AG20443 (cell line): ENCODE results near the gene TBC1D20.
"Not testable (repeated sequence)": the region's sequence is repeated elsewhere in the genome, so short reads cannot be mapped to it uniquely, and the experiment has no call there.

Experiments used
- DNase-seq: peaks from one replicate; pipeline ENCODE4 v3.0.0; 2012; ENCODE audit warnings: low spot score, mixed read lengths

Gene TBC1D20

DNA sequence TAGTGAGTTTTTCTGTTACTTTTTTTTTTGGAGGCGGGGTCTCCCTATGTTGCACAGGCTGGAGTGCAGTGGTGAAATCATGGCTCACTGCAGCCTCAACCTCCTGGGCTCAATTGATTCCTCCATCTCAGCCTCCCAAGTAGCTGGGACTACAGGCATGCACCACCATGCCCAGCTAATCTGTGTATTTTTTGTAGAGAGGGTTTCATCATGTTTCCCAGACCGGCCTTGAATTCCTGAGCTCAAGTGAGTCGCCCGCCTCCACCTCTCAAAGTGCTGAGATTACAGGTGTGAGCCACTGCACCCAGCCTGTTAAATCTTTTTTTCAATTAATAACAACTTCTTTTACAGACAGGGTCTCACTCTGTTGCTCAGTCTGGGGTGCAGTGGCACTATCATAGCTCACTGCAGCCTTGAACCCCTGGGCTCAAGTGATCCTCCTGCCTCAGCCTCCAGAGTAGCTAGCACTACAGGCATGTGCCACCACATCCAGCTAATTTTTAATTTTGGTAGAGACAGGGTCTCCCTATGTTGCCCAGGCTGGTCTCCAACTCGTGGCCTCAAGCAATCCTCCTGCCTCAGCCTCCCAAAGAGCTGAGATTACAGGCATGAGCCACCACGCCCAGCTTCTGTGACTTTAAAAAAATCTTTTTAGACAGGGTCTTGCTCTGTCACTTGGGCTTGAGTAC lies 14.4 kb upstream of the TBC1D20 start:
- DNase-seq = not testable (repeated sequence)

DNA sequence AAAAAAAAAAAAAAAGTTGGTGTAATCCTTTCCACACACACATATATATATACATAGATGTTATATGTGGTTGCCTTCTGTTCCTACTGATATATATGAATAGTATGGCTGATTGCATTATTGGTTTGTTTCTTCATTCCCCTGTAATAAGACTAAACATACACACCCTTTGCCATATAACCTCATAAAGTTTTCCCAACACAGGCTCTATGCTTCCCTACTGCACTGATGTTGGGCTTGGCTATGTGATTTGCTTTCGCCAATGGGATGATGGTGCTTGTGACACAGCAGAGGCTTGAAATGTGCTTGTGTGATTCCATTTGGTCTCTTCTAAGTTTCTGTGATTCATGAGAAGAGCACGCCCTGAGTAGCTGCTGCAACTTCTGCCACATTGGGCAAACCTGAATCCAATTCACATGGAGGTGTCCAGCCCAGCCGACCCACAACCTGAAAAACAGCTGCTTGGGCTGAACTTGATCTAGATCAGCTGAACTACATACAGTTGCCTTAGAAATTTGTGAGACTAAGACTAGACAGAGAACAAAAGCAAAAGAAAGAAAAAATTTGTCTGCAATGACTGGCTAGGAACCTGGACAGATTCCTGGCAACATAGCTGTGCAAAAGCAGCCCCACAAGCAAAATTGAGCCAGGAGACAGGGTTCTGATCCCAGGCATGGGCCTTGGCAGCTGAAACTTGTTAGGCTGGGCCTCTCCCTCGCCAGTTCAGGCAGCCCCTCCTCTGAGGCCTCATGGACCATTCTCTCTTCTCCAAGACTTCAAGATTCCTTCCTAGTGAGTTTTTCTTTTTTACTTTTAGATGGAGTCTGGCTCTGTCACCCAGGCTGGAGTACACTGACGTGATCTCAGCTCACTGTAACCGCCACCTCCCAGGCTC lies 13.4 kb upstream of the TBC1D20 start:
- DNase-seq = peak; percentile 26

DNA sequence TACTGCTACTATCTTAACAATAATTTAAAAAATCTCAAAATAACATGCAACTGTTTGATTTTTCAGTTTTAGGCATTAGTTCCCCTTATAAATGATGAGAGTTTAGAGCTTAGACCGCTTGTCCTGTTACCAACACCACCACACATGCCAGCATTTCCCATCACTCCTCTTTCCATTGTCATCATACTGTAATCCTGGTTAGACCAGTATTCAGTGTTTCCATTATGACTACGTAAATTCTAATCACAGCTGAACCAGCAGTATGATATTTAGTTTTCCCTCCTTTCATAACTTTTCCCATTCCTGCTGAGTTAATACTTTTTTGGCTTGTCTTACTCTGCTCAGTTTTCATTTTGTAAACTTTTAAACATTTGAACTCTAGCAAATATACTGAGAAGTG lies 12.2 kb upstream of the TBC1D20 start:
- DNase-seq = no peak

DNA sequence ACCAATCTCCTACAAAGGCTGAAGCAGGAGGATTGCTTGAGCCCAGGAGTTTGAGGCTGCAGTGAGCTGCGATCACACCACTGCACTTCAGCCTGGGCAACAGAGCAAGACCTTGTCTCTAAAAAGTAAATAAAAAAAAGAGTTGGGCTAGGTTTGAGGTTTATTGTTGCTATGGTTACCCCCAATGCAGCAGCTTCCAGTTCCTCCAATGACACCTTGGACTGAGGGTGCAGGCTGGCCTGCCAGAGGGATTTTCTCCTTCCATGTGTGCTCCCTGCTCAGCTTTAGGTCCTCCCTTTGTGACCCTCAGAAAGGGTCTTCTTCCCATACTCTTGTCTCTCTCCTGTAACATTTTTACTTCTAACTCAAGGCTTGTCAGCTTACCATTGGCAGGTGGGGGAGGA lies 10.6 kb upstream of the TBC1D20 start:
- DNase-seq = no peak

DNA sequence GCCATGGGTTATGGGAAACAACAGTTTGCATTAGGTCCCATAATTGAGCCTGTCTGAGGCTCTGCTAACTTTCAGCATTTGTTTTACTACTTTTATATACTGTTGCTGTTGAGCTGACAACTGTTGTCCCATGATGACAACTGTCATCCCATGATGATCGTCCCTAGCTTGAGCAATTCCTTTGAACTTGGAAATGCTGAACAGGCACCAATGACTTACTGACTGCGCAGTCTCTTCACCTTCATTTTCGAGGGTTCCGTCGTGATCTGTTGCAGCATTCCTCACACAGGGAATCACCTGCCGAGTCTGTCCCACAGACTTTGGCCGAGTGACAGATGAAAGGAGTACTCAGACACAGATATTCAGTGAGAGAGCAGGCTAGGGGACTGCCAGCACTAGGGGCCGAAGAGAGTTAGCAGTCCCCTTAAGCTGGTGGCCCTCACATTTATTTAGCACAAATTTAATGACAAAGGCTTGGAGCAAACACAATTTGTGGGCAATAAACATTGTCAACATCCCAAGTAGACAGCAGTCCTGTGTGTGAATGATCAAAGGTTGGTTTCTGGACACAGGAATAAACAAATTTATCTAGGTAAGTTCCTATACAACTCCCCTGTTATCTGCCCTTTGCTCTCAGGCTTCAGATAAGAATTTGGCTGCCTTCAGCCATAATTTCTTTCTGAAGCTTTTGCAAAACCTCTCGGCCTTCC lies 10.0 kb upstream of the TBC1D20 start:
- DNase-seq = no peak

DNA sequence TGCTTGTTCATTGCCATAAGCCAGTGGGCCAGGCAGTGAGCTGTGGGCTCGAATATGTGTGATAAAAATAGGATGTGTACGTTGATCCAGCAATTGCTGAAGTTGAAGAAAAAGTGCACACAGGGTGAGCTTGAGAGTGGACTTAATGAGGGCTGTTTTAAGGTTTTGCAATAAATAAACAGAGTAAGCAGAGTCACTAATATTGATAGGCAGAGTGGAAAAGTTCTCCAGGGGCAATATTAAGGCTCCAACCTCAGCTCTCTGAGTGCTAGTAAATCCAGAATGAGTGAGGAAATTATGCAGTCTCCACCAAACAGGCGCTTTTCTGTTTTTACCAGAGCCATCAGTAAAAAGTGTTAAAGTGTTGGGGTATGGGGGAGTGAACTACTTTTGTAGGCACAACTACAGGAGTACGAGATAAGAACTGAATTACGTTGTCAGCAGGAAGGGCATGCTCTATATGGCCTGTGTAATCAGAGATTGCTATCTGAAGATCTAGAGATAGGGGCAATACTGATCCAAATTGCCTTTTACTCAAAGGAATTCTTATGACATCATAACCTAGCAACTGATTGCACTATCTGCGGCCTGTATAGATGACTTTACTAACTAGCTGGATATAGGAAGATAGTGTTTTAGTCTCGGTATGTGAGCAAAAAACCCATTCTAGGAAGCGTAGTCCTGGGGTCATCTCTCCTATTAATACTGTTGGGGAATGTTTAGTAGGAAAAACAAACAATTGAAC lies 7.6 kb upstream of the TBC1D20 start:
- DNase-seq = no peak

DNA sequence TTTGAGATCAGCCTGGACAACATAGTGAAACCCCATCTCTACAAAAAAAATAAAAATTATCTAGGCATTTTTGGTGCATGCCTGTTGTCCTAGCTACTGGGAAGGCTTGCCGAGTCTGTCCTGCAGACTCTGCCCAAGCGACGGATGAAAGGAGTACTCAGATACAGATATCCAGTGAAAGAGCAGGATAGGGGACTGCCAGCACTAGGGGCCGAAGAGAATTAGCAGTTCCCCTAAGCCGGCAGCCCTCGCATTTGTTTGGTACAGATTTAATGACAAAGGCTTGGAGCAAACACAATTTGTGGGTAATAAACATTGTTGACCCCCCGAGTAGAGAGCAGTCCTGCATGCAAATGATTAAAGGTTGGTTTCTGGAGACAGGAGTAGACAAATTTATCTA lies 5.4 kb upstream of the TBC1D20 start:
- DNase-seq = no peak

DNA sequence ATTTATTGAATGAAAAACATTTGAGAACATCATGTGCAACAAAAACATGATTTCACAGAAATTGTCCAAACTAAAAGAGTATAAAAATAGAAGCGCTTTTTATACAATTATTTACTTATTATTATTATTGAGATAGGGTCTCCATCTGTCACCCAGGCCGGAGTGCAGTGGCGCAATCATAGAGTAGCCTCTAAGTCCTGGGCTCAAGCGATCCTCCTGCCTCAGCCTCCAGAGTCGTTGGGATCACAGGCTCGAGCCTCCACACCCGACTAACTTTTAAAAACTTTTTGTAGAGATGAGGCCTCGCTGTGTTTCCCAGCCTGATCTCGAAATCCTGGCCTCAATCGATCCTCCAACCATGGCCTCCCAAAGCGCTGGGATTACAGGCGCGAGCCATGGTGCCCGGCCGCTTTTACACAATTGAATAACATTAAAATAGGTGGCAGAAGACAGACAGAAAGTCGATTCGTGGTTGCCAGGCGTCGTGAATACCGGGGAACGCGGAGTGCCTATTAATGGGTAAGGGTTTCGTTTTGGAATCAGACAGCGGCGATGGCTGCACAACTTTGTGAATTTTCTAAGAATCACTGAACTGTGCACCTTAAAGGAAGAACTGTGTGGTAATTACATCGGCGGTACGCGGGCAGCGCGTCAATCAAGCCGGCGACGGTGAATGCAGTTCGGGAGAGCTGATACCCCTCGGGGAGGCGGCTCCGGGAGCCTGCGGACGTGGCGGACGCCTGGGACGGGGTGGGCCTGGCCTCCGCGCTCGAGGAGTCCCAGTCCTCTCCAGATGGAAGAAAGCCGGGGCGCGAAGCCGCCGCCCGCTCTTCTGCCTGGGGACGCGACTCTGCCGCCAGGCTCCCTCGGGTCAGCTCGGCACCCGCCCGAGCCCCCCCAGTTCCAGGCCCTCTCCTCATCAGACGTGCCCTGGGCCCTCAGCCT lies 807 bp downstream of the TBC1D20 start:
- peak; percentile 82 for DNase-seq

DNA sequence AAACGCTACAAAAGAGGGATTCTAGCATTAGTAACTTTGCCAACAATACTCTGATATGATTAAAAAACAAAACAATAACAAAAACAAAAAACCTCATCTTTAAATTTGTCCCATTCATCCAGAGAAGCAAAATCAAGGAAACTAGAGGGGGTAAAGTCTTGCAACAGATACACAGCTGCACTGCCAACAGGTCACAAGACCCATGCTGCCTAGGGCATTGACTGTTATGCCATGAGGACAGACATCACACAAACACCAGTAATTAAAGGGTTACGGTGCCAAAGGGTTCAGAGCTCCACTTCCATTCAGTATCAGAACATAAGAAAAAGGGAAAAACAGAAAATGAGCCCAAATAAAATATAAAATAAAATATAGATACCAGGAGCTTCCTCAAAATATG lies 1.6 kb downstream of the TBC1D20 start:
- peak; percentile 41 for DNase-seq

DNA sequence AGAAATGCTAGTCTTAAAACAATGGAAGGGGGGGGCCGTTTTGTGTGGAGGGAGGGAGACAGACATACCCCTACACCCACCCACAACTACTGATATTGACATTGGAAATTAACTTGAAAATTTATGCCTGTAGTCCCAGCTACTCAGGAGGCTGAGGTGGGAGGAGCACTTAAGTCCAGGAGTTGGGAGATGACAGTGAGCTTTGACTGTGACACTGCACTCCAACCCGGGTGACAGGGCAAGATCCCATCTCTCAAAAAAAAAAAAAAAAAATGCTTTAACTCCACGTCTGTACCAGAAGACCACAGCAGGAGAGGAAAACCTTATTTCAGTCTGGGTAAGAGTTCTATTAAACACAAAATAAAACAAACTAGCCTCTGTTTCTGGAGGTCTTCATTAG lies 2.2 kb downstream of the TBC1D20 start:
- DNase-seq = no peak

DNA sequence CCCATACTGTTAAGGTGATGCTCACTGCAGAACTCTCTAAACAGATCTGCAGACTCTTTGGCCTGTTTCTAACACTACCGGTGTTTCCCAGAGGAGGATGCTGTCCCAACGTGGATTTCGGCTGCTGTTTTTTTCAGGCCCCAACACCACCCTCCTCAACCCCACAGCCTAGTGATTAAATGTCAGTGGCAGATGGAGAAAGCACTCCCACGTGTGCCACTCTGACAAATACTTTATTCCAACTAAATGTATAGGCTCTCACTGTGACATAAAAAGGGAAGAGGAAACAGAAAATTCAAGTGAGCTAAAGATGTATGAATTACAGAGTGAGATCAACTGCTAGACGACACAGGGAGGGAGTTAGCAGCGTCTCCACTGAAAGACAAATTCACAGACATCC lies 3.6 kb downstream of the TBC1D20 start:
- DNase-seq = no peak

DNA sequence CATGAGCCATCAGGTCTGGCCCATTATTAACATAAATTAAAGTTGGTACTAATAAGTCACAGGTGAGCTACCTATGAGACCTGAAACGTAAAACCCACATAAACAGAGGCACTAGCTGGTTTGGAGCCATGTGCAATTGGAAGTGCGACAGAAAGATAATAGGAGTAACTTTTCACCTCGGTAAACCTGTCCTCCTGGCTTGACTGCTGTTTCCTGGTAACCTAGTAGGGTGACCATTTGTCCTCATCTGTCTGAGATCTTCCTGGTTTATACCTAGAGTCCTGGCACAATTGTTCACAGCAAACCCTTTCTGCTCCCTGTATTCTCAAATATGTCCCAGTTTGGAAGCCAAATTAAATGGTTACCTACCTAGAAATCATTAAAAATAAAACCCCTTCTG lies 7.4 kb downstream of the TBC1D20 start:
- DNase-seq = no peak

DNA sequence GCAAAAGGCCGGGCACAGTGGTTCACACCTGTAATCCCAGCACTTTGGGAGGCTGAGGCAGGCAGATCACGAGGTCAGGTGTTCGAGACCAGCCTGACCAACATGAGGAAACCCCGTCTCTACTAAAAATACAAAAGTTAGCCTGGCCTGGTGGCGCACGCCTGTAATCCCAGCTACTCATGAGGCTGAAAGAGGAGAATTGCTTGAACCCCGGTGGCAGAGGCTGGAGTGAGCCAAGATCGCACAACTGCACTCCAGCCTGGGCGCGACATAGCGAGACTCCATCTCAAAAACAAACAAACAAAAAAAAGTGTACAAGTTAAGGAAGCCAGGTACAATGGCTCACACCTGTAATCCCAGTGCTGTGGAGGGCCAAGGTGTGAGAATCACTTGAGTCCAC lies 10.3 kb downstream of the TBC1D20 start:
- DNase-seq = not testable (repeated sequence)

DNA sequence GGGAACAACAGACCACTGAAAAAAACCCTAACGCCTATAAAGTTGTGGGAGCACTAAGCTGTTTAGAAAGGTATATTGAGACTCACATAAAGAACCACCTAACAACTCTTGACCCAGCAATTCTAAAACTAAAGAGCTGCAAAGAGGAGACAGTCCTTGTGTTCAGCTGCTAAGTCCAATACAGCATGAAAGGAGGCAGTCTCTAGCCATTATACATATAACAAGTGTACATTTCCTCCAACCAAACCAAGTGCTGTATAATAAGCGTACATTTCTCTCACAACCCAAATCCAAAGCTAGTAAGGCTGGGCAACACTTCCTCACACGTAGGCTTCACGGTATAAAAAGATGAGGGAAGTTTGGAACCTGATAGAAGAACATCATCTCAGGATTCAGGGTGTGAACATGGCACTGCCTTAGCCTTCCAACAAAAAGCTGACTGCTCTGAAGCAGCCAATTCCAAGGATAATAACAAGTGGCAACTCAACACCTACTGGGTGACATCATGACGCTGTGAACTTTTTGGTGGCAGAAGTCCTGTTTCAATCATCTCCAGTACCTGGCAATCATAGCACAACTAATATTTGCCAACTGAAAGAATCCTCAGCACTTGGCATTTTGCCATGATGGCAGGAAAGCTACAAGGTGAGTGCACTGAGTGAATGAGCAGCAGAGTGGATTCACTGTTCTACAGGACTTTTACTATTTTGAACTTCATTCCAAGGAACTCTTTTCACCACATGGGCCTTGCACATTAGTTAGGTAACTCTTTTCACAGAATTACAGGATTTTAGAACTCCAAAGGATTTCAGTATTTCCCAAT lies 16.6 kb downstream of the TBC1D20 start:
- DNase-seq = no peak

DNA sequence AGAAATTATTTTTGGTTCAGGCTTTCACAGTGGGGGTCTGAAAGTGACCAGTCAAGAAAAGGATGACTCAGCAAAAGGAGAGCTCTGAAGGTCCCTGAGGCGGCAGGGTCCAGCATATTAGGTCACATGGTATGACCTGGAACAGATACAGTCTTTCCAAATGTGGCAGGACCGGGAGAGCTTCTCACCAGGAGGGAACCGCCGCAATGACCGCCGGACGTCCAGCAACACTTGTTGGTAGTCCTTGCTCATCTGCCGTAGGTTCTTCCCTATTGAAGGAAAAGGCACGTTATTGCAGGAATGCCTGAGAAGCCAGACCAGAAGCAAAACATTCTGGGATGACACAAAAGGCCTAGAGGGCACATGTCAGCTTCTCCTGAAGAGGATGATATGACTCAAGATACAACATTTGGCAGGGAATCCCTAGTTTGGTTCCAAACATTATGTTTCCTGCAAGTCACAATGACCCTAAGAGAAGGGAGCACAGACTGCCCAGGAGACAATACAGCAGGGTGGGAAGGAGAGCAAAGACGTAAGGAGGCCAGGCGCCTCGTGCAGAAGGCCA lies 17.4 kb downstream of the TBC1D20 start:
- peak; percentile 73 for DNase-seq

DNA sequence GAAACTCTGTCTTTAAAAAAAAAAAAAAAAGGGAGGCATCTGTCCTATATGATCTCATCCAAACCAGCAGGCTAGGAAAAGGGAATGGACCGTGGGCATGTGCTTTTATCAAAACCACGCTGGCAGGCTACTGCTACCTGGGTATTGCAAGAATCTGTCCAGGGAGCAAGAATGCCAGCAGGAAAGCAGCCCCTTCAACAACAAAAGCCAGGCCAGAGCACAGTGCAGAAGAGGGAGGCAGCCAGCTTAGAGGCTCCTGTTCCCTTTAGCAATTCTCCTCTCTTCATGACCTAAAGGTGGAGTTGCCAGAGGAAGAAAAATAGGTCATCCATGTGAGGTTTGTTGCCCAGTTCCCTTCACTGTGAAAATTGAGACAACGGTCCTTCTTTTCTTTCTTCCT lies 18.2 kb downstream of the TBC1D20 start:
- DNase-seq = peak; percentile 18

DNA sequence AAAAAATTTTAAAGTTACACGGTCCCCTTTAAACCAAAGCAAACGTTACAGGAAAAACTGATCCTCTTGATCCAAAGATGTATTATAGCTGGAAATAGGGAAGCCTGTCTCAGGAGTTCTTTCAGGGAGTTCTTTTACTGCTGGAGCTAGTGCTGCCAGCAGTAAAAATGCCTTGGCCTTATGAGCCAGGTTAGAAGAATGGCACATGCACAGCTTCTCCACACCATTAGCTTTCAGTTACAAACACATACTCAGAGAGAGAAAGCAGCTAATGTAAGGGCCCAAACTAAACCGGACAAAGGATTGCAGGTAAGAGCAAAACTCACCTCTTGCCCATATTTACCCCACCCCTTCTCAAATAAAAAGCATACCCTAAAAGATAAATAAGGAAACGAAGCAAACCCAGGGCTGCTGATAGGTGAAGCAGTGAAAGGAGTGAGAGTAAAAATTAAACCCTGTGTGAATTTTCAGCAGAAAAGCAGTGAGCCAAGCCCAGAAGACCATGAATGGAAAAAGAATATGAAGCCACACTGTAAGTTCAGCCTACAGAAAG lies 19.0 kb downstream of the TBC1D20 start:
- no peak for DNase-seq

DNA sequence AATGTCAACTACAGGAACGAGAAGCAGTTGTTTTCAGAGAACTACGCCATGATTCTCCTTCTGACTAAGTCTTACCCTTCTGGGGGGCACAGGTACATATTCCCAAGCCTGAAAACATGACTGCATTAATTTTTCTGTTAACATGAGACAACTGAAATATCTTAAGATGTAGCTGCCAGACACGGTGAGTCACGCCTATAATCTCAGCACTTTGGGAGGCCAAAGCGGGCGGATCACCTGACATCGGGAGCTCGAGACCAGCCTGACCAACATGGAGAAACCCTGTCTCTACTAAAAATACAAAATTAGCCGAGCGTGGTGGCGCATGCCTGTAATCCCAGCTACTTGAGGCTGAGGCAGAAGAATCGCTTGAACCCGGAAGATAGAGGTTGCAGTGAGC lies 21.7 kb downstream of the TBC1D20 start:
- no peak for DNase-seq

DNA sequence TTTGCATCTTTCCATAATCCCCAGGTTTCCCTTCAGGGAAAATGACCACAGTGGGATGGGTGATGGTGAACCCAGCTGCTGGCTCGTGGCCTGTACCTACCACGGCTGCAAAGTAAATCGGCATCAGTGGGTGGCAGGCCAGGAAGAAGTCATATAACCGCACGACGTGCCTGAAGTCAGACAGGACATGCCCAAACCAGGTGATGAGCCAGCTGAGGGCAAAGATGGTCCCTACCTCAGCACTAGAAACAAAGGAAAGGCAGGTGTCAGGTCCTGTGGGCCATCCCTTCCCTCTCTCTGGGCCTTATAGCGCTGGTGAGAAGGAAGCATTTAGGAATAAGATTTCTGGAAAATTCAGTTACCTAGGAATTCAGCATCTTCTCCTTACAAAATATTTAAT lies 22.2 kb downstream of the TBC1D20 start:
- no peak for DNase-seq
